ENCODE measurements around the gene DNAAF8.

DNAAF8 gene

DNA sequence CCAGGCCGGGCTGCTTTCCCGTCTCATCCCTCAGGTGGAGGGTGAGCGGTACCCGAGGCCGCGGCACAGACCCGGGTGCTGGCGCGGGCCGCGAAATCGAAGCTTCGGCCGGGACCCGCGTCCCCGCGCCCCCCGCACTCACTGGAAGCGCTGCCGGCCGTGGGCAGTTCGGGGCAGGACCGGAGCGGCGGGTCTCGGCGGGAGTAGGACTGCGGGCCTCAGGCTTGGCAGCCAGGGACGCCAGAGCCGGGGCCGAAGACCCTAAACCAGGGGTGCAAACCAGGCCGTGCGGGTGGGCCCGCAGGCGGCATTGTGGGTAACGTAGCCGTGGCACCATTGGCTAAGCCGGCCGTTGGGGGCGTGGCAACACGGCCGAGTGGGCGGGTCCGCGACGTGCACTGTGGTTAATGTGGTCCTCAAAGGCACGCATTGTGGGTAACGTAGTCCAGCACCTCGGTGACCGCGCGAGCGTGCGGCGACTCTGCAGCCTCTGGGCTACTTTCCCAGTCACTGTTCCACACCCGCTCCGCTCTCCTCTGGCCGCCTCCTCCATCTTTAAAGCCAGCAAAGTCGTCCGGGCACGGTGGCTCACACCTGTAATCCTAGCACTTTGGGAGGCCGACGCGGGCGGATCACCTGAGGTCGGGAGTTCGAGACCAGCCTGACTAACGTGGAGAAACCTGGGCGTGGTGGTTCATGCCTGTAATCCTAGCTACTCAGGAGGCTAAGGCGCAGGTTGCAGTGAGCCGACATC is 32.7 kb downstream of the DNAAF8 start, which contains the start of gene ZNF500:
ZNF500 (minus strand) TSS at position 288 of the 754 bp plus-strand sequence. CDS start 1,184 bp downstream, outside the sequence.
- DNase-seq (ENCODE audit: low read depth): peak; percentile 97
- TF ChIP-seq, protein P1, sequence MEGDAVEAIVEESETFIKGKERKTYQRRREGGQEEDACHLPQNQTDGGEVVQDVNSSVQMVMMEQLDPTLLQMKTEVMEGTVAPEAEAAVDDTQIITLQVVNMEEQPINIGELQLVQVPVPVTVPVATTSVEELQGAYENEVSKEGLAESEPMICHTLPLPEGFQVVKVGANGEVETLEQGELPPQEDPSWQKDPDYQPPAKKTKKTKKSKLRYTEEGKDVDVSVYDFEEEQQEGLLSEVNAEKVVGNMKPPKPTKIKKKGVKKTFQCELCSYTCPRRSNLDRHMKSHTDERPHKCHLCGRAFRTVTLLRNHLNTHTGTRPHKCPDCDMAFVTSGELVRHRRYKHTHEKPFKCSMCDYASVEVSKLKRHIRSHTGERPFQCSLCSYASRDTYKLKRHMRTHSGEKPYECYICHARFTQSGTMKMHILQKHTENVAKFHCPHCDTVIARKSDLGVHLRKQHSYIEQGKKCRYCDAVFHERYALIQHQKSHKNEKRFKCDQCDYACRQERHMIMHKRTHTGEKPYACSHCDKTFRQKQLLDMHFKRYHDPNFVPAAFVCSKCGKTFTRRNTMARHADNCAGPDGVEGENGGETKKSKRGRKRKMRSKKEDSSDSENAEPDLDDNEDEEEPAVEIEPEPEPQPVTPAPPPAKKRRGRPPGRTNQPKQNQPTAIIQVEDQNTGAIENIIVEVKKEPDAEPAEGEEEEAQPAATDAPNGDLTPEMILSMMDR (conservative IDR thresholded peaks at IDR 0.05; ENCODE audit: low read depth, low read length): no peak
- peak within 1 kb of the TSS; percentile 92 for H3K4me3 ChIP-seq (ENCODE audit: low read depth, low read length)

DNA sequence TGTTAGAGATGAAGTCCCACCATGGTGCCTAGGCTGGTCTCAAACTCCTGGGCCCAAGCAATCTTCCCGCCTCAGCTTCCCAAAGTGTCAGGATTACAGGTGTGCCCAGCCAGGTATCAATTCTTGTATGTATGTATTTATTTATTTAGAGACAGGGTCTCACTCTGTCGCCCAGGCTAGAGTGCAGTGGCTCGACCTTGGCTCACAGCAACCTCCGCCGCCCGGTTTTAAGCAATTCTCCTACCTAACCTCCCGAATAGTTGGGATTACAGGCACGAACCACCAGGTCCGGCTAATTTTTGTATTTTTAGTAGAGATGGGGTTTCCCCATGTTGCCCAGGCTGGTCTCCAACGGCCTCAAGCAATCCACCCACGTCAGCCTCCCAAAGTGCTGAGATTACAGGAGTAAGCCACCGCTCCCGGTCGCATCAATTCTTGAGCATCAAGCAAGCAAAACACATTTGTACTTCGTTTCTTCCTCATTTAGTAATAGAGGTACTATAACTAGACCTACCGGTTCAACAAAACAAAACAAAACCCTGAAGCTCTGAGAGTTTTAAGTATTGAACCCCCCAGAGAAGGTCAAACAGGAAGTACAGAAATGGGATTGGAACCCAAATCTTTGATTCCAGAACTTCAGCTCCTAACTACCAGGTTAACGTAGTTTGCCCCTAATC is 33.7 kb downstream of the DNAAF8 start:
- TF ChIP-seq, protein P1 (conservative IDR thresholded peaks at IDR 0.05; ENCODE audit: low read depth, low read length): no peak
- peak; percentile 57 for DNase-seq (ENCODE audit: low read depth)

DNA sequence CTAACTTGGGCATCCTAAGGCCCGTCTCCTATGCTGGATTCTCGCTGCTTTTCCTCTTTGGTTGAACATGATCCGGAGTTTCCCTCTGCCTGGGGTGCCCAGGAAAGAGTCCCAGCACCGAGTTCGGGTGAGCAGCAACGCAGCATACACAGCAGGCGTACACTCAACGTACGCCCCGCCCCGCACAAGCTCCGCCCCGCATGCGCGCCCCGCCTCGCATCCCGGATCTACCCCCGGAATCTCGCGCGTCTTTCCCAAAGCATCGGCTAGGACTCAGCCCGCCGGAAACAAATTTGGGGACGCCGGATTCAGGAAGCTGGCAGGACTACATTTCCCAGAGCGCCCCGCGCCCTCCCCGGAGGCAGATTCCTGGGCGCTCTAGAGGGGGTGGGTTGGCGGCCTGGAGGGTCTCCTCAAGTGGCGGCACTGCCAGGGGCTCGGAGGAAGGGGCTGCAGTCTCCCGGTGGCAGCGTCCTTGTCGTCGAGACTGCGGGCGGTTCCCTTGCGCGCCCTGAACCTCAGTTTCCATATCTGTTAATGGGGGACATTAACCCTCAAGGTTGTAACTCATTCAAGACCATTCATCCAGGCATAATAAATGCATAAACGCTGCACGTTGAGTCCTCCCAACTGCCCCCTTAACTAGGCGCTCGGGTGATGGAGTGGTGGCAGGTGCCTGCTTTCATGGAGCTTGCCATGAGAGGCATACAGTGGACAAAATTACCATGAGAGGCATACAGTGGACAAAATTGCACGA is 34.4 kb downstream of the DNAAF8 start:
- peak; percentile 97 for DNase-seq (ENCODE audit: low read depth)
- TF ChIP-seq, protein P1 (conservative IDR thresholded peaks at IDR 0.05; ENCODE audit: low read depth, low read length): no peak
- peak overlapping the region; percentile 67 for H3K4me3 ChIP-seq (ENCODE audit: low read depth, low read length)

More for the DNA sequence above, 33.7 kb downstream of the DNAAF8 start:
- H3K4me3 ChIP-seq (ENCODE audit: low read depth, low read length): peak overlapping the region; percentile 67

DNA sequence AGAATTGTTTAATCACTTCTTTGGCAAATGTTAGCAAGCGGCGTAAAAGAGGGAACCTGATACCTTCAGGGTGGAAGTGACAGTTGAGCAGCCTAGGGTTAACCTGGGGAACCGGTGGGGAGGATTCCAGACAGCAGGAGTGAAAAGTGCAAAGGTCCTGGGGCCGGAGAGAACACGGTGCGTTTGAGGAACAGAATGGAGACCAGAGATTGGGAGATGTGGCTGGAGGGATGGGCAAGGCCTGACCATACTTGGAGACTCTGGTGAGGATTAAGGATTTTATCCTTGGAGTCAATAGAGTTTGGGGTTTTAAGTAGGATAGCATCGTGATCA is 34.9 kb downstream of the DNAAF8 start:
- no peak for DNase-seq (ENCODE audit: low read depth)
- TF ChIP-seq, protein P1 (conservative IDR thresholded peaks at IDR 0.05; ENCODE audit: low read depth, low read length): no peak
- no peak overlapping the region for H3K4me3 ChIP-seq (ENCODE audit: low read depth, low read length)

DNA sequence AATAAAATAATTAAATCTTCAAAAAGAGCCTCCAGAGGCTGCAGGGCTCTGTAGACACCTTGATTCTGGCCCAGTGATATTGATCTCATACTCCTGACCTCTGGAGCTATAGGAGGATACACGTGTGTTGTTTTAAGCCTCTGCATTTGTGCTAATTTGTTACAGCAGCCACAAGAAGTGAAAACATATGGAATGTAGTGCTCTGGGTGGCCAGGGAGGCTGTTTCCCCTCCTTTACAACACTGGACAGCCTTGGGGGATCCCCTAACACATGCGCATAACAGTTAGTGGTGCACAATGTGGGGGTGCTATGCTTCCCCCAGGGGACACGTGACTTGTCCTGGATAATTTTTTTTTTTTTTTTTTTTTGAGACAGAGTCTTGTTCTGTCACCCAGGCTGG is 37.3 kb downstream of the DNAAF8 start:
- TF ChIP-seq, protein P1 (conservative IDR thresholded peaks at IDR 0.05; ENCODE audit: low read depth, low read length): no peak
- no peak for DNase-seq (ENCODE audit: low read depth)
- H3K4me3 ChIP-seq (ENCODE audit: low read depth, low read length): no peak overlapping the region

DNA sequence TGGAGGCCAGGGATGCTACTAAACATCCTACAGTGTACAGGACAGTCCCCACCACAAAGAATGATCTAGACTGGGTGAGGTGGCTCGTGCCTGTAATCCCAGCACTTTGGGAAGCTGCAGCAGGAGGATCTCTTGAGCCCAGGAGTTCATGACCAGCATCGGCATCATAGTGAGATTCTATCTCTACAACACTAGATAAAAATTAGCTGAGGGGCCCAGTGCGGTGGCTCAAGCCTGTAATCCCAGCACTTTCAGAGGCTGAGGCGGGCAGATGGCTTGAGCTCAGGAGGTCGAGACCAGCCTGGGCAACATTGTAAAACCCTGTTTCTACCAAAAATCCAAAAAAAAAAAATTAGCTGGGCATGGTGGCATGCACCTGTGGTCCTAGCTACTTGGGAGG is 38.0 kb downstream of the DNAAF8 start:
- no peak overlapping the region for H3K4me3 ChIP-seq (ENCODE audit: low read depth, low read length)
- TF ChIP-seq, protein P1 (conservative IDR thresholded peaks at IDR 0.05; ENCODE audit: low read depth, low read length): no peak
- no peak for DNase-seq (ENCODE audit: low read depth)

All from choroid plexus epithelial cell (primary cell).